ENCODE measurements around the gene APOBEC4.

APOBEC4 gene

DNA sequence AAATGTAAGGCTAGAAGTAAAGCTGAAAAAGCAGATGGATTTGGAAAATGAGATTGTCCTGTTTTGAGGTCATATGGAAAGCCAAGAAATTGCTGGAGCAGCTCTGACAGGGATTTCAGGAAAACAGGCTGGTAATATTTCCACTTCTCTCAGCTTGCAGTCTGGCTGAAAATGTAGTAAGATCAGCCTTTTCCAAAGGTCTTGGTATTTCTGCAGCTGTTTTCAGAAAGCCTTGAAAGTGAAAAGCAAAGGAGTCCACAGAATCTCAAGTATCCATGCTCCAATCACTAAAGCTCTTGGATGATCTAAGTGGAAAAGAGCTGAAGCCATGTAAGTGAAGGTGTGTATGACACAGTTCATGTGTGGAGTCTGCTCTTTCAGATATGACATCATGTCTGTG is 41.6 kb upstream of the APOBEC4 start:
- no peak for TF ChIP-seq YY1 (IDR thresholded peaks at IDR 0.05; ENCODE audit: insufficient read depth, insufficient read length)
- TF ChIP-seq ZNF274 (IDR thresholded peaks at IDR 0.05; ENCODE audit: low read depth, low read length), result no peak
- no peak for TF ChIP-seq SUZ12 (IDR thresholded peaks at IDR 0.05; ENCODE audit: extremely low read depth, insufficient read depth, insufficient read length)
- no peak for DNase-seq (ENCODE audit: low read depth, low spot score)
- H3K9ac ChIP-seq (ENCODE audit: insufficient read length, low read depth), result no peak overlapping the region

GRCh38 chr1:183694066-183694465 is 41.0 kb upstream of the APOBEC4 start:
- Histone ChIP-seq H3K9ac (ENCODE audit: insufficient read length, low read depth) (no peak overlapping the region), H3K4me3 (ENCODE audit: insufficient read length, low read depth) (no peak overlapping the region), H3K27me3 (ENCODE audit: insufficient read depth, insufficient read length) (no peaks in the 10 kb centered on the region), H3K9me3 (ENCODE audit: insufficient read depth, low read length) (no peaks in the 10 kb centered on the region), H3K4me1 (ENCODE audit: insufficient read depth, insufficient read length) (no peaks in the 10 kb centered on the region), H3K36me3 (ENCODE audit: insufficient read depth, insufficient read length, low read length) (no peaks in the 10 kb centered on the region)
- DNase-seq (ENCODE audit: low read depth, low spot score), result no peak
- no peak for TF ChIP-seq ZNF274 (IDR thresholded peaks at IDR 0.05; ENCODE audit: low read depth, low read length)
- TF ChIP-seq YY1 (IDR thresholded peaks at IDR 0.05; ENCODE audit: insufficient read depth, insufficient read length), result no peak
- TF ChIP-seq SUZ12 (IDR thresholded peaks at IDR 0.05; ENCODE audit: extremely low read depth, insufficient read depth, insufficient read length), result no peak

More for the DNA sequence above, 41.6 kb upstream of the APOBEC4 start:
- no peaks in the 10 kb centered on the region for H3K9me3 ChIP-seq (ENCODE audit: insufficient read depth, low read length)
- no peak overlapping the region for H3K4me3 ChIP-seq (ENCODE audit: insufficient read length, low read depth)
- no peaks in the 10 kb centered on the region for H3K27me3 ChIP-seq (ENCODE audit: insufficient read depth, insufficient read length)
- no peaks in the 10 kb centered on the region for H3K4me1 ChIP-seq (ENCODE audit: insufficient read depth, insufficient read length)
- no peaks in the 10 kb centered on the region for H3K36me3 ChIP-seq (ENCODE audit: insufficient read depth, insufficient read length, low read length)

DNA sequence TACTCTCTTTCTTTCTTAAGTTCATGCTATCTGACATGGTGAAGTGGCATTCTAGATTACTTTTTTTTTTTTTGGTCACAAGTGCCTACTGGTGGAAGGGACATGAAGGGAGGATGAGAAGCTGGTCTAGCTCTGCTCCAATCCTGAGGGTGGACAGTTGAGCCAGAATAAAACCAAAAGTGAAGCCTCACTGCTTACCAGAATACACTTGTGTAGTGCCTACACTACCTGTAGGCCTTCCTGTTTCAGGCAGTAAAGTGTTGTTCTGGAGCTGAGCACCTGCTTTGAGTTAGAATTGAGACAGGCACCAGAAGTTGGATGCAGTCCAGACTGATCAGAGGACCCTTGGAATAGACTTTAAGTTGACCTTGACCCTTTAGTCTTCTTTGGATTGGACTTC is 40.4 kb upstream of the APOBEC4 start:
- H3K4me1 ChIP-seq (ENCODE audit: insufficient read depth, insufficient read length), result no peaks in the 10 kb centered on the region
- TF ChIP-seq YY1 (IDR thresholded peaks at IDR 0.05; ENCODE audit: insufficient read depth, insufficient read length), result no peak
- TF ChIP-seq ZNF274 (IDR thresholded peaks at IDR 0.05; ENCODE audit: low read depth, low read length), result no peak
- TF ChIP-seq SUZ12 (IDR thresholded peaks at IDR 0.05; ENCODE audit: extremely low read depth, insufficient read depth, insufficient read length), result no peak
- no peaks in the 10 kb centered on the region for H3K9me3 ChIP-seq (ENCODE audit: insufficient read depth, low read length)
- H3K27me3 ChIP-seq (ENCODE audit: insufficient read depth, insufficient read length), result no peaks in the 10 kb centered on the region
- H3K9ac ChIP-seq (ENCODE audit: insufficient read length, low read depth), result no peak overlapping the region
- no peaks in the 10 kb centered on the region for H3K36me3 ChIP-seq (ENCODE audit: insufficient read depth, insufficient read length, low read length)
- no peak for DNase-seq (ENCODE audit: low read depth, low spot score)
- H3K4me3 ChIP-seq (ENCODE audit: insufficient read length, low read depth), result no peak overlapping the region

DNA sequence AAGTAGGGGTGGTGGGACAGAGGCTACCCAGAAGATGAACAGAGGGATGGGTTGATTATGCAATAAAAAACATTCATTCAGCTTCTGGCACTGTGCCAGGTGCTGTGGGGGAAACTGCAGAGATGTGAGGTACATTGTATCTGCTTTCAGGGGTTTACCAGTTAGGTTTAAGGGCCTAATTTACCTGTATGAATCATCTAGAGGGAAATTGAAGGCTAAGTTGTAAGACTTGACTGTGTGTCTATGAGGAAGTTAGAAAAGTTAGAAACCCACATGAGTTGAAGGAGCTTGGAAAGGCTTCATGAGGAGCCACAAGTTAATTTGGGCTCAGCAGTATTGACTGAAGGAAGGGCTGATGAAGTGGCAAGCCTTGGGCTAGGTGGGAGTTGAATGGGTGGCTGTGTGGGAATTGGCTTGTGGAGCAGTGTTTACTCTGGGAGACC is 36.7 kb upstream of the APOBEC4 start:
- no peaks in the 10 kb centered on the region for H3K4me1 ChIP-seq (ENCODE audit: insufficient read depth, insufficient read length)
- no peak overlapping the region for H3K9ac ChIP-seq (ENCODE audit: insufficient read length, low read depth)
- H3K27me3 ChIP-seq (ENCODE audit: insufficient read depth, insufficient read length), result no peaks in the 10 kb centered on the region
- H3K36me3 ChIP-seq (ENCODE audit: insufficient read depth, insufficient read length, low read length), result no peaks in the 10 kb centered on the region
- H3K4me3 ChIP-seq (ENCODE audit: insufficient read length, low read depth), result no peak overlapping the region
- H3K9me3 ChIP-seq (ENCODE audit: insufficient read depth, low read length), result no peaks in the 10 kb centered on the region
- TF ChIP-seq SUZ12 (IDR thresholded peaks at IDR 0.05; ENCODE audit: extremely low read depth, insufficient read depth, insufficient read length), result no peak
- no peak for TF ChIP-seq ZNF274 (IDR thresholded peaks at IDR 0.05; ENCODE audit: low read depth, low read length)
- no peak for TF ChIP-seq YY1 (IDR thresholded peaks at IDR 0.05; ENCODE audit: insufficient read depth, insufficient read length)
- DNase-seq (ENCODE audit: low read depth, low spot score), result no peak

- Histone ChIP-seq H3K9ac (ENCODE audit: insufficient read length, low read depth) (no peak overlapping the region), H3K4me3 (ENCODE audit: insufficient read length, low read depth) (no peak overlapping the region), H3K4me1 (ENCODE audit: insufficient read depth, insufficient read length) (no peaks in the 10 kb centered on the region), H3K9me3 (ENCODE audit: insufficient read depth, low read length) (no peaks in the 10 kb centered on the region), H3K27me3 (ENCODE audit: insufficient read depth, insufficient read length) (no peaks in the 10 kb centered on the region), H3K36me3 (ENCODE audit: insufficient read depth, insufficient read length, low read length) (no peaks in the 10 kb centered on the region)
- TF ChIP-seq ZNF274 (IDR thresholded peaks at IDR 0.05; ENCODE audit: low read depth, low read length) (no peak), SUZ12 (IDR thresholded peaks at IDR 0.05; ENCODE audit: extremely low read depth, insufficient read depth, insufficient read length) (no peak), YY1 (IDR thresholded peaks at IDR 0.05; ENCODE audit: insufficient read depth, insufficient read length) (no peak)
- no peak for DNase-seq (ENCODE audit: low read depth, low spot score)
These were observed 35.4 kb upstream of the APOBEC4 start for GRCh38 chr1:183688341-183689060.

- Histone ChIP-seq H3K4me3 (ENCODE audit: insufficient read length, low read depth) (no peak overlapping the region), H3K4me1 (ENCODE audit: insufficient read depth, insufficient read length) (no peaks in the 10 kb centered on the region), H3K9ac (ENCODE audit: insufficient read length, low read depth) (no peak overlapping the region), H3K27me3 (ENCODE audit: insufficient read depth, insufficient read length) (no peaks in the 10 kb centered on the region), H3K36me3 (ENCODE audit: insufficient read depth, insufficient read length, low read length) (no peaks in the 10 kb centered on the region), H3K9me3 (ENCODE audit: insufficient read depth, low read length) (no peaks in the 10 kb centered on the region)
- no peak for DNase-seq (ENCODE audit: low read depth, low spot score)
- no peak for TF ChIP-seq ZNF274 (IDR thresholded peaks at IDR 0.05; ENCODE audit: low read depth, low read length)
- TF ChIP-seq YY1 (IDR thresholded peaks at IDR 0.05; ENCODE audit: insufficient read depth, insufficient read length), result no peak
- TF ChIP-seq SUZ12 (IDR thresholded peaks at IDR 0.05; ENCODE audit: extremely low read depth, insufficient read depth, insufficient read length), result no peak
These were observed 34.6 kb upstream of the APOBEC4 start for GRCh38 chr1:183687546-183688304.

DNA sequence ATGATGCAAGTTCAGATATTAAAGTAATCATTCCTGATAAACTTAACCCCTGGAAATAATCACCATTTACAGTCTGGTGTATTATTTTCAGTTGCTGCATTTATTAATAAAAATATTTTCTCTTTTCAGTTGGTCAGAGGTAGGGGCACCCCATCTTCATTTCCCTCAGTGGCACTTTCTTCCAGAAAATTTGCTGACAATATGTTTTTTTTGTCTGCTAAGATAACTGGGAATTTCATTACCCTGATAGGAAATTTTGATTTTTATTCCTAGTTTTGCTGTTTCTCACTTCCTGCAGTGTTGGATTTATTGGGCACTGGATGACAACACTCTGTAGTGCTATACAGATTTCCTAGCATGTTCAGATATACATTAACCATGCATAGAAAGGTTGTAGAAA is 33.1 kb upstream of the APOBEC4 start:
- H3K4me3 ChIP-seq (ENCODE audit: insufficient read length, low read depth), result no peak overlapping the region
- no peak overlapping the region for H3K9ac ChIP-seq (ENCODE audit: insufficient read length, low read depth)
- DNase-seq (ENCODE audit: low read depth, low spot score), result no peak
- H3K27me3 ChIP-seq (ENCODE audit: insufficient read depth, insufficient read length), result no peaks in the 10 kb centered on the region
- TF ChIP-seq ZNF274 (IDR thresholded peaks at IDR 0.05; ENCODE audit: low read depth, low read length) (no peak), YY1 (IDR thresholded peaks at IDR 0.05; ENCODE audit: insufficient read depth, insufficient read length) (no peak), SUZ12 (IDR thresholded peaks at IDR 0.05; ENCODE audit: extremely low read depth, insufficient read depth, insufficient read length) (no peak)
- no peaks in the 10 kb centered on the region for H3K36me3 ChIP-seq (ENCODE audit: insufficient read depth, insufficient read length, low read length)
- H3K9me3 ChIP-seq (ENCODE audit: insufficient read depth, low read length), result no peaks in the 10 kb centered on the region
- H3K4me1 ChIP-seq (ENCODE audit: insufficient read depth, insufficient read length), result no peaks in the 10 kb centered on the region
